ENCODE data around the gene NBEA. TPM values are rescaled to one million over a fixed set of nuclear protein-coding genes. Genes with fewer than 3 reads are reported as not detected.

The NBEA gene
- total and polyA plus RNA-seq, 2 experiments from 2014 or later: 9.1 to 29.1 TPM

DNA sequence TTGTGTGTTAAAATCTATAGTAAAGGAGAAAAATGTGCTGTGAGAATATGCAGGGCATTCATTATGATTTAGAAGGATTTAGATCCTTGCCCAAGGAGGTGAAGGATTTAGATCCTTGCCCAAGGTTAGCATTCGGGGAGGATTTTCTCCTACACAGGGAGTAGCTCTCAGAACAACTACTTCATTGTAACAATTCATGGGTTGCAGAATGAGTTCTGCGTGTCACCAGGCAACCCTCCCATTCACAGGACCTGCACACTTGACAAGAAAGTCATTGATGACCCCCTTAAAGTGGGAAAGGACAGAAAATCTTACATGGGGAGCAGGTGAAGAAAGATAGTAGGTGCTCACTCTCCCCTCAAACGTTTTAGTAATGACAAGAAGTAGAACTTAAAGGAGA lies 701.6 kb downstream of the NBEA start (continued):
- TF ChIP-seq, protein P1, sequence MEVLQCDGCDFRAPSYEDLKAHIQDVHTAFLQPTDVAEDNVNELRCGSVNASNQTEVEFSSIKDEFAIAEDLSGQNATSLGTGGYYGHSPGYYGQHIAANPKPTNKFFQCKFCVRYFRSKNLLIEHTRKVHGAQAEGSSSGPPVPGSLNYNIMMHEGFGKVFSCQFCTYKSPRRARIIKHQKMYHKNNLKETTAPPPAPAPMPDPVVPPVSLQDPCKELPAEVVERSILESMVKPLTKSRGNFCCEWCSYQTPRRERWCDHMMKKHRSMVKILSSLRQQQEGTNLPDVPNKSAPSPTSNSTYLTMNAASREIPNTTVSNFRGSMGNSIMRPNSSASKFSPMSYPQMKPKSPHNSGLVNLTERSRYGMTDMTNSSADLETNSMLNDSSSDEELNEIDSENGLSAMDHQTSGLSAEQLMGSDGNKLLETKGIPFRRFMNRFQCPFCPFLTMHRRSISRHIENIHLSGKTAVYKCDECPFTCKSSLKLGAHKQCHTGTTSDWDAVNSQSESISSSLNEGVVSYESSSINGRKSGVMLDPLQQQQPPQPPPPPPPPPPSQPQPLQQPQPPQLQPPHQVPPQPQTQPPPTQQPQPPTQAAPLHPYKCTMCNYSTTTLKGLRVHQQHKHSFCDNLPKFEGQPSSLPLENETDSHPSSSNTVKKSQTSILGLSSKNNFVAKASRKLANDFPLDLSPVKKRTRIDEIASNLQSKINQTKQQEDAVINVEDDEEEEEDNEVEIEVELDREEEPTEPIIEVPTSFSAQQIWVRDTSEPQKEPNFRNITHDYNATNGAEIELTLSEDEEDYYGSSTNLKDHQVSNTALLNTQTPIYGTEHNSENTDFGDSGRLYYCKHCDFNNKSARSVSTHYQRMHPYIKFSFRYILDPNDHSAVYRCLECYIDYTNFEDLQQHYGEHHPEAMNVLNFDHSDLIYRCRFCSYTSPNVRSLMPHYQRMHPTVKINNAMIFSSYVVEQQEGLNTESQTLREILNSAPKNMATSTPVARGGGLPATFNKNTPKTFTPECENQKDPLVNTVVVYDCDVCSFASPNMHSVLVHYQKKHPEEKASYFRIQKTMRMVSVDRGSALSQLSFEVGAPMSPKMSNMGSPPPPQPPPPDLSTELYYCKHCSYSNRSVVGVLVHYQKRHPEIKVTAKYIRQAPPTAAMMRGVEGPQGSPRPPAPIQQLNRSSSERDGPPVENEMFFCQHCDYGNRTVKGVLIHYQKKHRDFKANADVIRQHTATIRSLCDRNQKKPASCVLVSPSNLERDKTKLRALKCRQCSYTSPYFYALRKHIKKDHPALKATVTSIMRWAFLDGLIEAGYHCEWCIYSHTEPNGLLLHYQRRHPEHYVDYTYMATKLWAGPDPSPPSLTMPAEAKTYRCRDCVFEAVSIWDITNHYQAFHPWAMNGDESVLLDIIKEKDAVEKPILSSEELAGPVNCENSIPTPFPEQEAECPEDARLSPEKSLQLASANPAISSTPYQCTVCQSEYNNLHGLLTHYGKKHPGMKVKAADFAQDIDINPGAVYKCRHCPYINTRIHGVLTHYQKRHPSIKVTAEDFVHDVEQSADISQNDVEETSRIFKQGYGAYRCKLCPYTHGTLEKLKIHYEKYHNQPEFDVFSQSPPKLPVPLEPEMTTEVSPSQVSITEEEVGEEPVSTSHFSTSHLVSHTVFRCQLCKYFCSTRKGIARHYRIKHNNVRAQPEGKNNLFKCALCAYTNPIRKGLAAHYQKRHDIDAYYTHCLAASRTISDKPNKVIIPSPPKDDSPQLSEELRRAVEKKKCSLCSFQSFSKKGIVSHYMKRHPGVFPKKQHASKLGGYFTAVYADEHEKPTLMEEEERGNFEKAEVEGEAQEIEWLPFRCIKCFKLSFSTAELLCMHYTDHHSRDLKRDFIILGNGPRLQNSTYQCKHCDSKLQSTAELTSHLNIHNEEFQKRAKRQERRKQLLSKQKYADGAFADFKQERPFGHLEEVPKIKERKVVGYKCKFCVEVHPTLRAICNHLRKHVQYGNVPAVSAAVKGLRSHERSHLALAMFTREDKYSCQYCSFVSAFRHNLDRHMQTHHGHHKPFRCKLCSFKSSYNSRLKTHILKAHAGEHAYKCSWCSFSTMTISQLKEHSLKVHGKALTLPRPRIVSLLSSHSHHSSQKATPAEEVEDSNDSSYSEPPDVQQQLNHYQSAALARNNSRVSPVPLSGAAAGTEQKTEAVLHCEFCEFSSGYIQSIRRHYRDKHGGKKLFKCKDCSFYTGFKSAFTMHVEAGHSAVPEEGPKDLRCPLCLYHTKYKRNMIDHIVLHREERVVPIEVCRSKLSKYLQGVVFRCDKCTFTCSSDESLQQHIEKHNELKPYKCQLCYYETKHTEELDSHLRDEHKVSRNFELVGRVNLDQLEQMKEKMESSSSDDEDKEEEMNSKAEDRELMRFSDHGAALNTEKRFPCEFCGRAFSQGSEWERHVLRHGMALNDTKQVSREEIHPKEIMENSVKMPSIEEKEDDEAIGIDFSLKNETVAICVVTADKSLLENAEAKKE (CRISPR knock-in tag; IDR thresholded peaks at IDR 0.05): no peak
- TF ChIP-seq CREB1 (CRISPR knock-in tag; IDR thresholded peaks at IDR 0.05; ENCODE audit: low read depth): no peak
- no peak for TF ChIP-seq EZH2phosphoT487 (IDR thresholded peaks at IDR 0.05; ENCODE audit: unreplicated experiment)

DNA sequence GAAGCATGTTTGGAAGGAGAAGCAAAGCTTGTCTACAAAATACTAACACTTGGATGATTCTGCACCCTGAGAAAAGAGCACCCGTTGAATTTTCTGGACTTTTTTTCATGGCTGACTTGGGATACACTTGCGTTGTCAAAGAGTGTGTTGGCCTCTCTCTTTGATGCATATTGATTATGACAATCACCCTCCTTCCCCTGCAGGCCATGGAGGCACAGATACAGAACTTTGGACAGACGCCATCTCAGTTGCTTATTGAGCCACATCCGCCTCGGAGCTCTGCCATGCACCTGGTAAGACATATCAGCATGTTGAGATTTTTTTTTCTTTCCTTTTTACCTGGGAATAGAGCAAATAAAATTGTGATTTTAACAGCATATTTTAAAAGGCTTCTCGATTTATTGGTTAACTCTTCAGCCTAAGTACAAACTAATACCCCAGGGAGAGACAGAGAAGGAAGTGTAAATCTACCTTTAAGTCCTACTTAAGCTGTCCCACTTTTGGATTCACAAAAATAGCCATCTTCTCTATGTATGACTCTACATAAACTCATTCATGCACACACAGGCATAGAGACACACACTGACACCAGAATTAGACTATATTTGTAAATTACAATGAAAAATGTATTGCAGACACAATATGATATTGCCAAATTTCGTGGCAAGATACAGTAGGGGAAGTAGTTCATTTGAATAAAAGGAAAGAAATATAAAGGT lies 704.1 kb downstream of the NBEA start:
- Histone ChIP-seq H3K4me1 (ENCODE audit: insufficient read depth) (no peaks in the 10 kb centered on the region), H4K20me1 (replicated peaks; ENCODE audit: insufficient read depth) (no peaks in the 10 kb centered on the region), H3K36me3 (ENCODE audit: insufficient read depth) (no peaks in the 10 kb centered on the region), H3K27ac (ENCODE audit: low read depth) (no peak overlapping the region), H3K4me3 (no peak overlapping the region), H3K4me2 (no peak overlapping the region), H2AFZ (no peak overlapping the region), H3F3A (replicated peaks; ENCODE audit: low read depth) (no peaks in the 10 kb centered on the region), H3K9me2 (ENCODE audit: insufficient read depth) (no peaks in the 10 kb centered on the region), H3K79me2 (replicated peaks; ENCODE audit: insufficient read depth) (no peaks in the 10 kb centered on the region), H3K27me3 (ENCODE audit: insufficient read depth) (no peaks in the 10 kb centered on the region)
- Mint-ChIP-seq H3K27ac (no peak overlapping the region), H3K27me3 (ENCODE audit: insufficient read depth, low read depth, poor library complexity) (peaks cover 3% of the 10 kb centered on the region), H3K4me3 (no peak overlapping the region), H3K9me3 (no peaks in the 10 kb centered on the region), H3K4me1 (no peaks in the 10 kb centered on the region), H3K36me3 (ENCODE audit: low read depth) (peaks cover 1% of the 10 kb centered on the region; the same call in 1 of the 3 replicates)
- no peak for ATAC-seq
- DNase-seq (ENCODE audit: low spot score): no peak
- no peak for TF ChIP-seq POLR2AphosphoS5 (IDR thresholded peaks at IDR 0.05; ENCODE audit: low read depth)
- TF ChIP-seq CREB1 (CRISPR knock-in tag; IDR thresholded peaks at IDR 0.05; ENCODE audit: low read depth): no peak
- no peak for TF ChIP-seq JUNB (IDR thresholded peaks at IDR 0.05; ENCODE audit: unreplicated experiment)
- no peak for TF ChIP-seq EZH2phosphoT487 (IDR thresholded peaks at IDR 0.05; ENCODE audit: unreplicated experiment)
- no peak for TF ChIP-seq NANOG (IDR thresholded peaks at IDR 0.05; ENCODE audit: borderline replicate concordance)
- no peak for TF ChIP-seq ZNF114 (CRISPR knock-in tag; IDR thresholded peaks at IDR 0.05)
- no peak for TF ChIP-seq EZH2 (IDR thresholded peaks at IDR 0.05; ENCODE audit: low read depth, unreplicated experiment)
- TF ChIP-seq ZNF331 (CRISPR knock-in tag; IDR thresholded peaks at IDR 0.05; ENCODE audit: low read depth): no peak
- TF ChIP-seq, protein P2, sequence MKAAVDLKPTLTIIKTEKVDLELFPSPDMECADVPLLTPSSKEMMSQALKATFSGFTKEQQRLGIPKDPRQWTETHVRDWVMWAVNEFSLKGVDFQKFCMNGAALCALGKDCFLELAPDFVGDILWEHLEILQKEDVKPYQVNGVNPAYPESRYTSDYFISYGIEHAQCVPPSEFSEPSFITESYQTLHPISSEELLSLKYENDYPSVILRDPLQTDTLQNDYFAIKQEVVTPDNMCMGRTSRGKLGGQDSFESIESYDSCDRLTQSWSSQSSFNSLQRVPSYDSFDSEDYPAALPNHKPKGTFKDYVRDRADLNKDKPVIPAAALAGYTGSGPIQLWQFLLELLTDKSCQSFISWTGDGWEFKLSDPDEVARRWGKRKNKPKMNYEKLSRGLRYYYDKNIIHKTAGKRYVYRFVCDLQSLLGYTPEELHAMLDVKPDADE (IDR thresholded peaks at IDR 0.05): no peak
- no peak for TF ChIP-seq STAT1 (IDR thresholded peaks at IDR 0.05; ENCODE audit: unreplicated experiment)
- TF ChIP-seq, protein P3, sequence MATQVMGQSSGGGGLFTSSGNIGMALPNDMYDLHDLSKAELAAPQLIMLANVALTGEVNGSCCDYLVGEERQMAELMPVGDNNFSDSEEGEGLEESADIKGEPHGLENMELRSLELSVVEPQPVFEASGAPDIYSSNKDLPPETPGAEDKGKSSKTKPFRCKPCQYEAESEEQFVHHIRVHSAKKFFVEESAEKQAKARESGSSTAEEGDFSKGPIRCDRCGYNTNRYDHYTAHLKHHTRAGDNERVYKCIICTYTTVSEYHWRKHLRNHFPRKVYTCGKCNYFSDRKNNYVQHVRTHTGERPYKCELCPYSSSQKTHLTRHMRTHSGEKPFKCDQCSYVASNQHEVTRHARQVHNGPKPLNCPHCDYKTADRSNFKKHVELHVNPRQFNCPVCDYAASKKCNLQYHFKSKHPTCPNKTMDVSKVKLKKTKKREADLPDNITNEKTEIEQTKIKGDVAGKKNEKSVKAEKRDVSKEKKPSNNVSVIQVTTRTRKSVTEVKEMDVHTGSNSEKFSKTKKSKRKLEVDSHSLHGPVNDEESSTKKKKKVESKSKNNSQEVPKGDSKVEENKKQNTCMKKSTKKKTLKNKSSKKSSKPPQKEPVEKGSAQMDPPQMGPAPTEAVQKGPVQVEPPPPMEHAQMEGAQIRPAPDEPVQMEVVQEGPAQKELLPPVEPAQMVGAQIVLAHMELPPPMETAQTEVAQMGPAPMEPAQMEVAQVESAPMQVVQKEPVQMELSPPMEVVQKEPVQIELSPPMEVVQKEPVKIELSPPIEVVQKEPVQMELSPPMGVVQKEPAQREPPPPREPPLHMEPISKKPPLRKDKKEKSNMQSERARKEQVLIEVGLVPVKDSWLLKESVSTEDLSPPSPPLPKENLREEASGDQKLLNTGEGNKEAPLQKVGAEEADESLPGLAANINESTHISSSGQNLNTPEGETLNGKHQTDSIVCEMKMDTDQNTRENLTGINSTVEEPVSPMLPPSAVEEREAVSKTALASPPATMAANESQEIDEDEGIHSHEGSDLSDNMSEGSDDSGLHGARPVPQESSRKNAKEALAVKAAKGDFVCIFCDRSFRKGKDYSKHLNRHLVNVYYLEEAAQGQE (IDR thresholded peaks at IDR 0.05; ENCODE audit: unreplicated experiment): no peak

Measured in GM23338 (cell line).